IMR-90 (cell line): ENCODE results near the gene AP3B1. TPM values are rescaled to one million over a fixed set of nuclear protein-coding genes. Genes with fewer than 3 reads are reported as not detected.

ENCODE experiments used
- ATAC-seq: fragments of 200-7000 bp; cut with Tn5 transposase; 2 replicates; pipeline ENCODE4 v1.9.1; 2020; ENCODE audit warnings: low read depth, mild to moderate bottlenecking, moderate library complexity
- BruUV-seq: library from RNA; stranded (reverse); fragments of 400-500 nt; replicated peaks from 2 replicates; lab custom pipeline; 2021; lab: Mats Ljungman, UMichigan
- CTCF ChIA-PET: fragments of 300-600 bp; formaldehyde crosslinking; extraction: SDS; loops from one replicate; lab custom pipeline; 2021; ENCODE audit warnings: antibody characterized with exemption; lab: Yijun Ruan, JAX
- POLR2A ChIA-PET: fragments of 300-600 bp; sonication (Branson Sonifier 250); formaldehyde crosslinking; loops from one replicate; lab custom pipeline; 2022; ENCODE audit warnings: antibody characterized with exemption; ENCODE audit not compliant: unreplicated experiment; lab: Charles Lee
- DNase-seq: peaks from one replicate; pipeline ENCODE4 v3.0.0; 2013
- H2AFZ ChIP-seq: replicated peaks from 2 replicates; pipeline ENCODE3; 2013; ENCODE audit warnings: low read length, mild to moderate bottlenecking; ENCODE audit not compliant: poor library complexity
- H2AK5ac ChIP-seq: 2 replicates; pipeline ENCODE4 v1.6.1; 2013; ENCODE audit warnings: low read depth, low read length, inconsistent platforms
- H2AK9ac ChIP-seq: replicated peaks from 2 replicates; pipeline ENCODE3; 2013; ENCODE audit warnings: mild to moderate bottlenecking, low read depth, low read length, moderate library complexity; ENCODE audit not compliant: poor library complexity
- H2BK120ac ChIP-seq: 2 replicates; pipeline ENCODE4 v1.6.1; 2013; ENCODE audit warnings: low read depth, low read length, inconsistent platforms
- H2BK15ac ChIP-seq: 3 replicates; pipeline ENCODE4 v1.6.1; 2013; ENCODE audit warnings: low read depth, low read length, inconsistent platforms
- H2BK20ac ChIP-seq: 2 replicates; pipeline ENCODE4 v1.6.1; 2013; ENCODE audit warnings: low read depth, mild to moderate bottlenecking, inconsistent platforms, low read length, moderate library complexity
- H2BK5ac ChIP-seq: 2 replicates; pipeline ENCODE4 v1.6.1; 2013; ENCODE audit warnings: mild to moderate bottlenecking, low read depth, low read length, inconsistent platforms; ENCODE audit not compliant: poor library complexity, severe bottlenecking
- H3K14ac ChIP-seq: replicated peaks from 2 replicates; pipeline ENCODE4 v1.6.1; 2013; ENCODE audit warnings: low read depth, low read length, inconsistent platforms
- H3K18ac ChIP-seq: 2 replicates; pipeline ENCODE4 v1.6.1; 2013; ENCODE audit warnings: low read depth, low read length, control low read depth
- H3K23ac ChIP-seq: 2 replicates; pipeline ENCODE4 v1.6.1; 2013; ENCODE audit warnings: low read depth, low read length, inconsistent platforms
- H3K27ac ChIP-seq: 2 replicates; pipeline ENCODE4 v1.5.1; 2013; ENCODE audit warnings: mild to moderate bottlenecking, control low read depth, low read length; ENCODE audit not compliant: insufficient read depth
- H3K27me3 ChIP-seq: 2 replicates; pipeline ENCODE4 v1.6.1; 2013; ENCODE audit warnings: low read length; ENCODE audit not compliant: control insufficient read depth, insufficient read depth
- H3K36me3 ChIP-seq: 2 replicates; pipeline ENCODE4 v1.6.1; 2013; ENCODE audit warnings: low read length, mixed read lengths; ENCODE audit not compliant: control insufficient read depth, insufficient read depth
- H3K4ac ChIP-seq: 2 replicates; pipeline ENCODE4 v1.6.1; 2013; ENCODE audit warnings: low read depth, low read length, inconsistent platforms
- H3K4me1 ChIP-seq: 2 replicates; pipeline ENCODE4 v1.6.1; 2013; ENCODE audit warnings: low read length, mixed read lengths; ENCODE audit not compliant: control insufficient read depth, insufficient read depth
- H3K4me2 ChIP-seq: 2 replicates; pipeline ENCODE4 v1.6.1; 2013; ENCODE audit warnings: low read depth, mild to moderate bottlenecking, control low read depth, low read length, moderate library complexity
- H3K4me3 ChIP-seq: 2 replicates; pipeline ENCODE4 v1.5.1; 2013; ENCODE audit warnings: low read depth, mild to moderate bottlenecking, control low read depth, low read length, moderate library complexity; ENCODE audit not compliant: insufficient read depth
- H3K56ac ChIP-seq: 2 replicates; pipeline ENCODE4 v1.6.1; 2013; ENCODE audit warnings: low read length, inconsistent platforms; ENCODE audit not compliant: insufficient read depth; ENCODE audit errors: extremely low read depth
- H3K79me1 ChIP-seq, 2 experiments: 2 replicates each; pipeline ENCODE4 v1.6.1; 2013; ENCODE audit warnings: low read length in 2 of 2, inconsistent platforms in 1 of 2, low read depth in 1 of 2
- H3K9ac ChIP-seq: 2 replicates; pipeline ENCODE4 v1.6.1; 2013; ENCODE audit warnings: low read depth, low read length, control low read depth
- H3K9me1 ChIP-seq: 2 replicates; pipeline ENCODE4 v1.6.1; 2013; ENCODE audit warnings: low read length, inconsistent platforms; ENCODE audit not compliant: insufficient read depth
- H3K9me3 ChIP-seq: 2 replicates; pipeline ENCODE4 v1.6.1; 2013; ENCODE audit warnings: low read length; ENCODE audit not compliant: control insufficient read depth, insufficient read depth
- H4K20me1 ChIP-seq: 2 replicates; pipeline ENCODE4 v1.6.1; 2013; ENCODE audit warnings: low read length, inconsistent platforms; ENCODE audit not compliant: insufficient read depth
- H4K5ac ChIP-seq: 2 replicates; pipeline ENCODE4 v1.6.1; 2013; ENCODE audit warnings: mild to moderate bottlenecking, low read depth, low read length, control low read depth
- H4K8ac ChIP-seq, 2 experiments: 2 replicates each; pipeline ENCODE4 v1.6.1; 2013; ENCODE audit warnings: low read depth in 2 of 2, low read length in 2 of 2, control low read depth in 1 of 2, inconsistent platforms in 1 of 2
- H4K91ac ChIP-seq: 2 replicates; pipeline ENCODE4 v1.6.1; 2013; ENCODE audit warnings: low read depth, low read length, inconsistent platforms; ENCODE audit not compliant: insufficient read depth
- CEBPB ChIP-seq: IDR thresholded peaks from 2 replicates; pipeline ENCODE4 v1.6.1; 2012; ENCODE audit warnings: low read depth, low read length, improper control_type of control experiment
- FOS ChIP-seq: fragments of 150-350 bp; IDR thresholded peaks from 2 replicates; pipeline ENCODE4 v1.6.1; 2016; ENCODE audit warnings: low read depth, low read length
- MXI1 ChIP-seq: IDR thresholded peaks from 2 replicates; pipeline ENCODE4 v1.6.1; 2012; ENCODE audit warnings: low read depth, mild to moderate bottlenecking, low read length, moderate library complexity, borderline replicate concordance
- RAD21 ChIP-seq: IDR thresholded peaks from 2 replicates; pipeline ENCODE4 v1.6.1; 2012; ENCODE audit warnings: low read length, improper control_type of control experiment
- RFX5 ChIP-seq: IDR thresholded peaks from 2 replicates; pipeline ENCODE4 v1.8.0; 2012; ENCODE audit warnings: low read depth, mild to moderate bottlenecking, low read length, moderate library complexity
- SMC3 ChIP-seq: fragments of 150-350 bp; IDR thresholded peaks from 2 replicates; pipeline ENCODE4 v1.6.1; 2016; ENCODE audit warnings: low read depth, mild to moderate bottlenecking, antibody characterized with exemption, low read length, moderate library complexity
- WGBS, 2 experiments: methylation state at CpG; one replicate each; pipeline versions ENCODE4 v1.1.5 to v1.1.7; 2013; ENCODE audit warnings: missing lambda C conversion rate in 2 of 2; ENCODE audit not compliant: insufficient read length in 1 of 2; ENCODE audit errors: extremely low coverage in 2 of 2; 5-methylcytosine and 5-hydroxymethylcytosine counted together
- dilution Hi-C: fragments of 300-500 bp; cut with HindIII; formaldehyde crosslinking; loops from one replicate; pipeline ENCODE4 v1.14.3; 2018; ENCODE audit warnings: low sequenced_read_pairs; ENCODE audit not compliant: unreplicated experiment
- in situ Hi-C: fragments of 300-500 bp; cut with MboI; formaldehyde crosslinking; loops from 3 replicates; pipeline ENCODE4 v1.14.3; 2019; ENCODE audit warnings: low sequenced_read_pairs, inconsistent platforms, mixed read lengths
- intact Hi-C: fragments of 100-400 bp; cut with micrococcal nuclease; formaldehyde crosslinking; loops from 2 replicates; pipeline ENCODE4 v1.10.0; 2022
- polyA plus RNA-seq, 3 experiments: library from polyadenylated mRNA; depleted of rRNA; stranded (reverse); fragments of >200 nt; gene quantifications; 2 replicates each; pipeline ENCODE4 v1.2.3, GENCODE V29; 2012; ENCODE audit warnings: low replicate concordance in 1 of 3
- total RNA-seq: library from RNA; depleted of rRNA; stranded (reverse); fragments of >200 nt; gene quantifications from 2 replicates; pipeline ENCODE4 v1.2.3, GENCODE V29; 2012
- TF ChIP-seq, protein P1 (sequence below): fragments of 150-350 bp; IDR thresholded peaks from 2 replicates; pipeline ENCODE4 v1.6.1; 2017; ENCODE audit warnings: mild to moderate bottlenecking, antibody characterized with exemption, low read length, low read depth
- TF ChIP-seq, protein P2 (sequence below): fragments of 150-350 bp; IDR thresholded peaks from 2 replicates; pipeline ENCODE4 v1.6.1; 2016; ENCODE audit warnings: low read depth, mild to moderate bottlenecking, low read length, moderate library complexity, borderline replicate concordance

The AP3B1 gene
- total and polyA plus RNA-seq, 2 of the 4 experiments (the other 2 are of a cell fraction): 33.1 to 59.0 TPM

- no peaks in the 10 kb centered on the region for H3K9me3 ChIP-seq
- H3K9me1 ChIP-seq: no peaks in the 10 kb centered on the region; the same call in 1 of the 2 replicates
- no peak overlapping the region for H3K27ac ChIP-seq
- in situ Hi-C loops: no loop called here
- WGBS, 2 experiments: no CpG with 5 or more reads among the region's 3 CpGs
- CTCF ChIA-PET: interaction anchor here (1.3 kb wide), 1 partner anchor 20 kb away, joined by 3 read pairs; no protein-coding TSS in a partner anchor
- peaks cover 5% of the 10 kb centered on the region for H3K36me3 ChIP-seq
- H3K23ac ChIP-seq: no peak overlapping the region
- ATAC-seq: peak; percentile 80
- H3K18ac ChIP-seq: no peak overlapping the region
- no peak overlapping the region for H3K9ac ChIP-seq
- POLR2A ChIA-PET: no interaction called here
- BruUV-seq: no TSS peak
- H2BK120ac ChIP-seq: no peak overlapping the region
- intact Hi-C loops: no loop called here
- H2BK20ac ChIP-seq: no peak overlapping the region
- no peak overlapping the region for H2BK5ac ChIP-seq
- H3K4ac ChIP-seq: no peak overlapping the region
- DNase-seq: peak; percentile 56
- H4K91ac ChIP-seq: no peak overlapping the region
- H2BK15ac ChIP-seq: no peak overlapping the region
- 0 out of 2 replicates have a peak overlapping the region, but pooled peaks have one; percentile 42 for H3K4me2 ChIP-seq
- H3K56ac ChIP-seq: no peak overlapping the region
- peaks cover 18% of the 10 kb centered on the region; the same call in 1 of the 2 replicates for H4K20me1 ChIP-seq
- H2AK9ac ChIP-seq: no peak overlapping the region
- H3K14ac ChIP-seq: no peak overlapping the region
- H2AK5ac ChIP-seq: no peak overlapping the region
- dilution Hi-C loops: no loop called here
- no peak overlapping the region for H3K4me3 ChIP-seq
- peaks cover 40 to 43% of the 10 kb centered on the region in 2 experiments for H3K79me1 ChIP-seq
- H4K8ac ChIP-seq: no peak overlapping the region
- H2AFZ ChIP-seq: no peak overlapping the region
- no peaks in the 10 kb centered on the region for H3K27me3 ChIP-seq
- H4K5ac ChIP-seq: no peak overlapping the region
- TF ChIP-seq, protein P1, sequence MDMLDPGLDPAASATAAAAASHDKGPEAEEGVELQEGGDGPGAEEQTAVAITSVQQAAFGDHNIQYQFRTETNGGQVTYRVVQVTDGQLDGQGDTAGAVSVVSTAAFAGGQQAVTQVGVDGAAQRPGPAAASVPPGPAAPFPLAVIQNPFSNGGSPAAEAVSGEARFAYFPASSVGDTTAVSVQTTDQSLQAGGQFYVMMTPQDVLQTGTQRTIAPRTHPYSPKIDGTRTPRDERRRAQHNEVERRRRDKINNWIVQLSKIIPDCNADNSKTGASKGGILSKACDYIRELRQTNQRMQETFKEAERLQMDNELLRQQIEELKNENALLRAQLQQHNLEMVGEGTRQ: no peak
- TF ChIP-seq SMC3 (no peak), CEBPB (peak; percentile 94), RFX5 (no peak), RAD21 (no peak), MXI1 (no peak), FOS (no peak)
- TF ChIP-seq, protein P2, sequence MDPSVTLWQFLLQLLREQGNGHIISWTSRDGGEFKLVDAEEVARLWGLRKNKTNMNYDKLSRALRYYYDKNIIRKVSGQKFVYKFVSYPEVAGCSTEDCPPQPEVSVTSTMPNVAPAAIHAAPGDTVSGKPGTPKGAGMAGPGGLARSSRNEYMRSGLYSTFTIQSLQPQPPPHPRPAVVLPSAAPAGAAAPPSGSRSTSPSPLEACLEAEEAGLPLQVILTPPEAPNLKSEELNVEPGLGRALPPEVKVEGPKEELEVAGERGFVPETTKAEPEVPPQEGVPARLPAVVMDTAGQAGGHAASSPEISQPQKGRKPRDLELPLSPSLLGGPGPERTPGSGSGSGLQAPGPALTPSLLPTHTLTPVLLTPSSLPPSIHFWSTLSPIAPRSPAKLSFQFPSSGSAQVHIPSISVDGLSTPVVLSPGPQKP: no peak
- peaks cover 4% of the 10 kb centered on the region; the same call in 1 of the 2 replicates for H3K4me1 ChIP-seq
Observed at GRCh38 chr5:78235289-78235688, 59.2 kb downstream of the AP3B1 start.
